Loucy (cell line): Measurements from ENCODE around the gene KDM4C.

Source experiments
- H2AFZ ChIP-seq: fragments of 200-600 bp; sonication (generic); 2 replicates; pipeline ENCODE4 v1.6.0; 2016; ENCODE audit warnings: antibody characterized with exemption, mild to moderate bottlenecking, low read length, moderate library complexity
- H3F3A ChIP-seq: fragments of 200-600 bp; 2 replicates; pipeline ENCODE4 v1.6.0; 2016; ENCODE audit warnings: antibody characterized with exemption, low read depth, mild to moderate bottlenecking
- H3K27me3 ChIP-seq: fragments of 200-600 bp; sonication (generic); 2 replicates; pipeline ENCODE4 v1.6.1; 2014; ENCODE audit warnings: low read length, mild to moderate bottlenecking; ENCODE audit not compliant: insufficient read depth, poor library complexity, severe bottlenecking
- H3K36me3 ChIP-seq: fragments of 200-600 bp; sonication (generic); 2 replicates; pipeline ENCODE4 v1.6.1; 2016; ENCODE audit warnings: low read length; ENCODE audit not compliant: insufficient read depth
- H3K4me1 ChIP-seq: fragments of 200-600 bp; sonication (generic); 2 replicates; pipeline ENCODE4 v1.5.1; 2014; ENCODE audit warnings: low read length, mild to moderate bottlenecking; ENCODE audit not compliant: insufficient read depth, poor library complexity, severe bottlenecking
- H3K4me2 ChIP-seq: fragments of 200-600 bp; sonication (generic); 2 replicates; pipeline ENCODE4 v1.6.0; 2014; ENCODE audit warnings: antibody characterized with exemption, low read length, low read depth, mild to moderate bottlenecking; ENCODE audit not compliant: poor library complexity, severe bottlenecking
- H3K4me3 ChIP-seq: fragments of 200-600 bp; sonication (generic); 2 replicates; pipeline ENCODE4 v1.5.1; 2014; ENCODE audit warnings: low read length, mild to moderate bottlenecking, mixed read lengths; ENCODE audit not compliant: poor library complexity, severe bottlenecking
- H3K79me2 ChIP-seq: fragments of 200-600 bp; sonication (generic); 2 replicates; pipeline ENCODE4 v1.6.1; 2014; ENCODE audit warnings: low read length; ENCODE audit not compliant: insufficient read depth
- H3K9ac ChIP-seq: fragments of 200-600 bp; sonication (generic); 2 replicates; pipeline ENCODE4 v1.6.0; 2014; ENCODE audit warnings: mild to moderate bottlenecking, low read depth, low read length, moderate library complexity; ENCODE audit not compliant: poor library complexity, severe bottlenecking
- H3K9me2 ChIP-seq: fragments of 200-600 bp; sonication (generic); replicated peaks from 2 replicates; pipeline ENCODE4 v1.6.1; 2016; ENCODE audit warnings: low read depth, low read length, mixed read lengths
- H3K9me3 ChIP-seq: fragments of 200-600 bp; sonication (generic); 2 replicates; pipeline ENCODE4 v1.6.1; 2014; ENCODE audit warnings: mild to moderate bottlenecking, antibody characterized with exemption, low read length, low read depth; ENCODE audit not compliant: insufficient read depth
- H4K20me1 ChIP-seq: fragments of 200-600 bp; sonication (generic); 2 replicates; pipeline ENCODE4 v1.6.0; 2014; ENCODE audit warnings: antibody characterized with exemption, low read length, mild to moderate bottlenecking; ENCODE audit not compliant: insufficient read depth, poor library complexity, severe bottlenecking
- CTCF ChIP-seq: fragments of 200-600 bp; sonication (generic); conservative IDR thresholded peaks from 2 replicates; pipeline ENCODE4 v1.5.1; 2014; ENCODE audit warnings: mild to moderate bottlenecking, antibody characterized with exemption, low read length
- EZH2phosphoT487 ChIP-seq: fragments of 200-600 bp; IDR thresholded peaks from 2 replicates; pipeline ENCODE4 v1.6.1; 2018; ENCODE audit warnings: antibody characterized with exemption, mild to moderate bottlenecking, moderate library complexity, borderline replicate concordance

The KDM4C gene

DNA sequence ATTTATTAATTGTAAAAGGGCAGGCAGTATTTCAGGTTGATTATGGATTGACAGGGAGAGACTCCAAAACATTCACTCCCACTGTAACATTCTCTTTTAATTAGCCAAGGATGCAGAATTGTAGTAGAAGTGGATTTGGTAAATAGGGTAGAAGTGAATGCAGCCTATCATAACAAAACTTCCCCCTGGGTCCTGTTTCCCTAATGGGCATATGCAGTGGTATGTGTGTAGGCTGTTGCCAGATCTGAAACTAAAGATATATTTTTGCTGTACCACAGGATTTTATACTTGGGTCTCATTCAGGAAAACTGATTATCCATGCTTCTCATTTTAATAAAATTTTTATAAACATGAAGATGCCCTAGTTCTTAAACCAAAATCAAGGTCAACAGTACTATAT, 351.2 kb downstream of the KDM4C start:
- Histone ChIP-seq H3K9me2 (no peaks in the 10 kb centered on the region), H3F3A (no peaks in the 10 kb centered on the region), H3K4me1 (no peaks in the 10 kb centered on the region), H3K36me3 (peaks cover 23% of the 10 kb centered on the region; the same call in 1 of the 2 replicates), H3K4me2 (no peak overlapping the region), H3K27me3 (no peaks in the 10 kb centered on the region), H3K9ac (no peak overlapping the region), H3K79me2 (no peaks in the 10 kb centered on the region), H3K9me3 (no peaks in the 10 kb centered on the region), H3K4me3 (no peak overlapping the region), H4K20me1 (no peaks in the 10 kb centered on the region), H2AFZ (no peak overlapping the region)
- TF ChIP-seq EZH2phosphoT487 (no peak), CTCF (no peak)

- peaks cover 8% of the 10 kb centered on the region; the same call in 1 of the 2 replicates for H3K36me3 ChIP-seq
- no peaks in the 10 kb centered on the region for H3K27me3 ChIP-seq
- no peak overlapping the region for H3K9ac ChIP-seq
- H2AFZ ChIP-seq: no peak overlapping the region
- no peaks in the 10 kb centered on the region for H3K4me1 ChIP-seq
- no peaks in the 10 kb centered on the region for H3K79me2 ChIP-seq
- no peak overlapping the region for H3K4me3 ChIP-seq
- no peaks in the 10 kb centered on the region for H3K9me3 ChIP-seq
- H3K4me2 ChIP-seq: no peak overlapping the region
- no peaks in the 10 kb centered on the region for H4K20me1 ChIP-seq
- H3F3A ChIP-seq: no peaks in the 10 kb centered on the region
- TF ChIP-seq EZH2phosphoT487 (no peak), CTCF (no peak)
- H3K9me2 ChIP-seq: no peaks in the 10 kb centered on the region
These were observed 353.6 kb downstream of the KDM4C start for GRCh38 chr9:7111413-7111812.

GRCh38 chr9:7115606-7116005, 357.8 kb downstream of the KDM4C start:
- no peaks in the 10 kb centered on the region for H3K79me2 ChIP-seq
- no peak overlapping the region for H2AFZ ChIP-seq
- no peaks in the 10 kb centered on the region; the same call in 1 of the 2 replicates for H3K36me3 ChIP-seq
- H3K9me2 ChIP-seq: no peaks in the 10 kb centered on the region
- no peaks in the 10 kb centered on the region for H3K27me3 ChIP-seq
- H3K4me1 ChIP-seq: peaks cover 5% of the 10 kb centered on the region
- no peak overlapping the region for H3K4me3 ChIP-seq
- H3K9me3 ChIP-seq: no peaks in the 10 kb centered on the region
- no peak overlapping the region for H3K9ac ChIP-seq
- H4K20me1 ChIP-seq: no peaks in the 10 kb centered on the region
- no peaks in the 10 kb centered on the region for H3F3A ChIP-seq
- no peak for TF ChIP-seq EZH2phosphoT487
- no peak for TF ChIP-seq CTCF
- H3K4me2 ChIP-seq: no peak overlapping the region
